GM19035 (cell line): ENCODE data around the gene RIMS4.

Experiments used
- ATAC-seq: cut with Tn5 transposase; IDR thresholded peaks from one replicate; pipeline ENCODE4 v1.9.1; 2021; ENCODE audit not compliant: unreplicated experiment

The RIMS4 gene

GRCh38 chr20:44810391-44811149 lies at the start of gene RIMS4:
Gene RIMS4, minus strand, starts transcription at chr20:44810546. Its CDS starts 275 bp downstream, at chr20:44810271.
- ATAC-seq, result no peak

- ATAC-seq, result no peak
Observed at GRCh38 chr20:44858606-44859360, 48.4 kb upstream of the RIMS4 start.

GRCh38 chr20:44856856-44857448 lies 46.6 kb upstream of the RIMS4 start:
- no peak for ATAC-seq

GRCh38 chr20:44856442-44856841 lies 46.1 kb upstream of the RIMS4 start:
- no peak for ATAC-seq

- no peak for ATAC-seq
Observed at GRCh38 chr20:44851545-44851944, 41.2 kb upstream of the RIMS4 start.

- ATAC-seq, result no peak
Observed at GRCh38 chr20:44850837-44851236, 40.5 kb upstream of the RIMS4 start.

- ATAC-seq, result no peak
Observed at GRCh38 chr20:44850272-44850671, 39.9 kb upstream of the RIMS4 start.

GRCh38 chr20:44849703-44850102 lies 39.4 kb upstream of the RIMS4 start:
- ATAC-seq, result no peak

GRCh38 chr20:44848254-44849015 lies 38.1 kb upstream of the RIMS4 start:
- ATAC-seq, result no peak

- no peak for ATAC-seq
Observed at GRCh38 chr20:44843876-44844275, 33.5 kb upstream of the RIMS4 start.

GRCh38 chr20:44841955-44842354 lies 31.6 kb upstream of the RIMS4 start:
- no peak for ATAC-seq

- ATAC-seq, result no peak
Observed at GRCh38 chr20:44840826-44841225, 30.5 kb upstream of the RIMS4 start.

GRCh38 chr20:44839481-44839880 lies 29.1 kb upstream of the RIMS4 start:
- ATAC-seq, result no peak

- ATAC-seq, result no peak
Observed at GRCh38 chr20:44838521-44838920, 28.2 kb upstream of the RIMS4 start.

- ATAC-seq, result no peak
Observed at GRCh38 chr20:44837946-44838345, 27.6 kb upstream of the RIMS4 start.

- no peak for ATAC-seq
Observed at GRCh38 chr20:44836601-44837120, 26.3 kb upstream of the RIMS4 start.

- no peak for ATAC-seq
Observed at GRCh38 chr20:44835661-44836221, 25.4 kb upstream of the RIMS4 start.

GRCh38 chr20:44835116-44835515 lies 24.8 kb upstream of the RIMS4 start:
- no peak for ATAC-seq

GRCh38 chr20:44834693-44835092 lies 24.3 kb upstream of the RIMS4 start:
- ATAC-seq, result no peak

GRCh38 chr20:44833437-44833836 lies 23.1 kb upstream of the RIMS4 start:
- no peak for ATAC-seq

- no peak for ATAC-seq
Observed at GRCh38 chr20:44832724-44833123, 22.4 kb upstream of the RIMS4 start.
